ENCODE measurements around the gene C1QTNF9.
"Not testable (repeated sequence)": the region's sequence is repeated elsewhere in the genome, so short reads cannot be mapped to it uniquely, and the experiment has no call there.

Gene C1QTNF9

GRCh38 chr13:24309300-24309699 is at the start of gene C1QTNF9:
TSS of gene C1QTNF9 (plus strand) at chr13:24309580. CDS start at chr13:24316004, 6,424 bp downstream.
- DNase-seq, result not testable (repeated sequence)

- no peak for DNase-seq
These were observed 47.8 kb upstream of the C1QTNF9 start for GRCh38 chr13:24261566-24261965.

- no peak for DNase-seq
These were observed 45.7 kb upstream of the C1QTNF9 start for GRCh38 chr13:24263632-24264031.

- no peak for DNase-seq
These were observed 44.4 kb upstream of the C1QTNF9 start for GRCh38 chr13:24264976-24265375.

GRCh38 chr13:24265453-24265852 is 43.9 kb upstream of the C1QTNF9 start:
- no peak for DNase-seq

GRCh38 chr13:24267274-24267673 is 42.1 kb upstream of the C1QTNF9 start:
- no peak for DNase-seq

- DNase-seq, result no peak
These were observed 41.6 kb upstream of the C1QTNF9 start for GRCh38 chr13:24267801-24268200.

- DNase-seq, result no peak
These were observed 39.6 kb upstream of the C1QTNF9 start for GRCh38 chr13:24269821-24270220.

GRCh38 chr13:24270639-24271141 is 38.7 kb upstream of the C1QTNF9 start:
- DNase-seq, result peak; percentile 78

- no peak for DNase-seq
These were observed 38.2 kb upstream of the C1QTNF9 start for GRCh38 chr13:24271231-24271600.

- peak; percentile 27 for DNase-seq
These were observed 37.6 kb upstream of the C1QTNF9 start for GRCh38 chr13:24271601-24272451.

- no peak for DNase-seq
These were observed 36.8 kb upstream of the C1QTNF9 start for GRCh38 chr13:24272452-24273161.

- no peak for DNase-seq
These were observed 35.5 kb upstream of the C1QTNF9 start for GRCh38 chr13:24273926-24274325.

- DNase-seq, result peak; percentile 19
These were observed 34.8 kb upstream of the C1QTNF9 start for GRCh38 chr13:24274452-24275021.

GRCh38 chr13:24275041-24275440 is 34.3 kb upstream of the C1QTNF9 start:
- no peak for DNase-seq

- no peak for DNase-seq
These were observed 33.1 kb upstream of the C1QTNF9 start for GRCh38 chr13:24276306-24276705.

- no peak for DNase-seq
These were observed 32.5 kb upstream of the C1QTNF9 start for GRCh38 chr13:24276861-24277260.

- DNase-seq, result no peak
These were observed 31.6 kb upstream of the C1QTNF9 start for GRCh38 chr13:24277761-24278160.

- DNase-seq, result no peak
These were observed 29.9 kb upstream of the C1QTNF9 start for GRCh38 chr13:24279327-24280110.

GRCh38 chr13:24280720-24281119 is 28.7 kb upstream of the C1QTNF9 start:
- DNase-seq, result peak; percentile 76

GRCh38 chr13:24281188-24282008 is 28.0 kb upstream of the C1QTNF9 start:
- peak; percentile 10 for DNase-seq

GRCh38 chr13:24282256-24282655 is 27.1 kb upstream of the C1QTNF9 start:
- no peak for DNase-seq

All from retina (tissue), 1 donor.